Omental fat pad (tissue), 4 donors: Measurements from ENCODE around the gene CALN1. TPM values are rescaled to one million over a fixed set of nuclear protein-coding genes. Genes with fewer than 3 reads are reported as not detected.

Experiments
- ATAC-seq: fragments of 150-250 bp; one replicate; pipeline ENCODE4 v1.9.1; 2016; ENCODE audit warnings: mild to moderate bottlenecking, moderate library complexity; ENCODE audit not compliant: low FRiP score
- DNase-seq: peaks from one replicate; pipeline ENCODE4 v3.0.0-alpha.2; 2019; ENCODE audit warnings: low spot score
- total RNA-seq, 4 donors: library from RNA; depleted of rRNA; stranded (reverse); fragments of >200 nt; gene quantifications; one replicate each; pipeline ENCODE4 v1.1.0, GENCODE V29; 2016
- TF ChIP-seq, protein P1 (sequence below), 3 donors: fragments of 450-650 bp; IDR thresholded peaks; one replicate each; pipeline ENCODE4 v1.5.1; 2016 to 2017; ENCODE audit warnings: antibody characterized with exemption in 3 of 3, mild to moderate bottlenecking in 3 of 3, moderate library complexity in 2 of 3

Gene CALN1
- total RNA-seq, 4 donors from 2014 or later: 0.16 TPM; not detected in 3

DNA sequence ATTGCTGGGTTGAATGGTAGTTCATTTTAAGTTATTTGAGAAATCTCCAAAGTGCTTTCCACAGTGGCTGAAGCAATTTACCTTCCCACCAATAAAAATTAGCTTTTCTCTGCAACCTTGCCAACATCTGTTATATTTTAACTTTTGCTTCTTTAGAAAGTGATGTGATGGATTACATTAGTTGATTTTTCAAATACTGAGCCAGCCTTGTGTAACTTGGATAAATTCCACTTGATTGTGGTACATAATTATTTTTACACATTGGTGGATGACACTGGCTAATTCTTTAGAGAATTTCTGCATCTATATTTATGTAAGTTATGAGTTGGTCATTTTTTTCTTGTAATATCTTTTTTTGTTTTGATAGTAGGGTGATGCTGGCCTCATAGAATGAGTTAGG lies 646.1 kb downstream of the CALN1 start:
- DNase-seq (no peak), ATAC-seq (no peak)
- TF ChIP-seq, protein P1, sequence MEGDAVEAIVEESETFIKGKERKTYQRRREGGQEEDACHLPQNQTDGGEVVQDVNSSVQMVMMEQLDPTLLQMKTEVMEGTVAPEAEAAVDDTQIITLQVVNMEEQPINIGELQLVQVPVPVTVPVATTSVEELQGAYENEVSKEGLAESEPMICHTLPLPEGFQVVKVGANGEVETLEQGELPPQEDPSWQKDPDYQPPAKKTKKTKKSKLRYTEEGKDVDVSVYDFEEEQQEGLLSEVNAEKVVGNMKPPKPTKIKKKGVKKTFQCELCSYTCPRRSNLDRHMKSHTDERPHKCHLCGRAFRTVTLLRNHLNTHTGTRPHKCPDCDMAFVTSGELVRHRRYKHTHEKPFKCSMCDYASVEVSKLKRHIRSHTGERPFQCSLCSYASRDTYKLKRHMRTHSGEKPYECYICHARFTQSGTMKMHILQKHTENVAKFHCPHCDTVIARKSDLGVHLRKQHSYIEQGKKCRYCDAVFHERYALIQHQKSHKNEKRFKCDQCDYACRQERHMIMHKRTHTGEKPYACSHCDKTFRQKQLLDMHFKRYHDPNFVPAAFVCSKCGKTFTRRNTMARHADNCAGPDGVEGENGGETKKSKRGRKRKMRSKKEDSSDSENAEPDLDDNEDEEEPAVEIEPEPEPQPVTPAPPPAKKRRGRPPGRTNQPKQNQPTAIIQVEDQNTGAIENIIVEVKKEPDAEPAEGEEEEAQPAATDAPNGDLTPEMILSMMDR (IDR thresholded peaks at IDR 0.05): no peak

DNA sequence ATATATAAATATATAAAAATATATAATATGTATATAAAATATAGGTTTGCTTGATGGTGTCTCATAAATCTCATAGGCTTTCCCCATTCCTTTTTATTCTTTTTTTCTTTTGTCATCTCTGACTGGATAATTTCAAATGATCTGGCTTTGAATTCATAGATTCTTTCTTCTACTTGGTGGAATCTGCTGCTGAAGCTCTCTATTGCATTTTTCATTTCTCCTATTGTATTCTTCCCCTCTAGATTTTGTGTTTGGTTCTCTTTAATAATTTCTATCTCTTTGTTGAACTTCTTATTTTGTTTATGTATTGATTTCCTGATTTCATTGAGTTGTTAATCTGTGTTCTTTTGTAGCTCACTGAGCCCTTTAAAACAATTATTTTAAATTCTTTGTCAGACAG lies 650.8 kb downstream of the CALN1 start:
- no peak for ATAC-seq
- TF ChIP-seq, protein P1 (IDR thresholded peaks at IDR 0.05): no peak

DNA sequence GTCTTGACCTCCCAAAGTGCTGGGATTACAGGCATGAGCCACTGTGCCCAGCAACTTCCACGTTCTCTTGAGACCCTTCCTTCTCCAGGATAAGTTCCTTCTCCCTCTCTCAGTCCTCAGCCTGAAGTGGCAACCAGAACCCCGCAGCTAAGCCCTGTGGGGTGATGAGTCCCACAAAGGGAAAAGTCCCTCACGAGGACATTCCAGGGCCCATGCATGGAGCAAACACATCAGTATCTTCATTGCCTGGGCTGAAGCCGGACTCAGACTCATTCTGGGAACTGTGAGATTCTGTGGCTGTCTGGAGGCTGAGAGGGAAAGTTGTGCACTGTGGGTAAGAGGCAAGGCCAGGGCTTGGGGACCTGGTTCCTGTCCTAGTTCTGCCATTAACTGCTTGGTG lies 657.3 kb downstream of the CALN1 start:
- DNase-seq (no peak), ATAC-seq (no peak)
- TF ChIP-seq, protein P1 (IDR thresholded peaks at IDR 0.05): no peak

More for the DNA sequence above, 650.8 kb downstream of the CALN1 start:
- DNase-seq: no peak

DNA sequence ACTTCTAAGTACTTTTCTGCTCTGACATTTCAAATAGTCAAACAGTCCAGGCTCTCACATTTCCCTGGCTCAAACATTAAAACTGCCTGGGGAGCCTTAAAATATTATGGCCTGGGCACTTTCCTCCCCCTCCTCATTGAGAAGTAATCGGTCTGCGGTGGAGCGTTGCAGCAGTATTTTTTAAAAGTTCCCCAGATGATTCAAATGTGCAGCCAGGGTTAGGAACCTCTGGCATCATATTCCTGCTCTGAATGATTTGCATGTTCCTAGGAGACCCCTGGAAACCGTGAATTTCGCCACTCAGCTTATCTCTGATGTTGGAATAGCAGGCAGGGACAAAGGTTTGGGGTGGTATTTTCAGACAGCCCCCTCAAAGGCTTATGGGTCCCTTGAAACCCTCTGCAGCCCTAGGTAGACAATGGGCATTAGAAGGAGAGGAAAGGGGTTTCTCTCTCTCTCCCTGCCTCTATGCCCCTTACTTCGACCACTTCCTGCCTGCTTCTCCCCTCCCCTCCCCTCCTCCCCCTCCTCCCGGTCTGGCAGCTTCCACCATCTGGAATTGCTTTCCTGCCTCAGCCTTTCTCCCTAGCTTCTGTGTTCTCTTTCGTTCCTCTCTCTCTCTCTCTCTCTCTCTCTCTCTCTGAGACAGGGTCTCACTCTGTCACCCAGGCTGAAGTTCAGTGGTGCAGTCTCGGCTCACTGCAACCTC lies 658.0 kb downstream of the CALN1 start:
- TF ChIP-seq, protein P1 (IDR thresholded peaks at IDR 0.05): no peak
- no peak for DNase-seq
- ATAC-seq: no peak

DNA sequence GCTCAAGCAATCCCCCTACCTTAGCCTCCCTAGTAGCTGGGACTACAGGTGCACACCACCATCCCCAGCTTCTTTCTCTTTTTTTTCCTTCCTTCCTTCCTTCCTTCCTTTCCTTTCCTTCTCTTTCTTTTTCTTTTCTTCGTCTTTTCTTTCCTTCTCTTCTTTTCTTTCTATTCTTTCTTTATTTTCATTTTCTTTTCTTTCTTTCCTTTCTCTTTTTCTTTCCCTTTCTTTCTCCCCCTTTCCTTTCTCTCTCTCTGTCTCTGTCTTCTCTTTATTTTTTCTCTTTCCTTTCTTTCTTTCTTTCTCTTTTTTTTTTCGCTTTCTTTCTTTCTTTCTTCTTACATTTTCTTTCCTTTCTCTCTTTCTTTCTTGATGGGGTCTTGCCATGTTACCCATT lies 658.9 kb downstream of the CALN1 start:
- ATAC-seq: no peak

DNA sequence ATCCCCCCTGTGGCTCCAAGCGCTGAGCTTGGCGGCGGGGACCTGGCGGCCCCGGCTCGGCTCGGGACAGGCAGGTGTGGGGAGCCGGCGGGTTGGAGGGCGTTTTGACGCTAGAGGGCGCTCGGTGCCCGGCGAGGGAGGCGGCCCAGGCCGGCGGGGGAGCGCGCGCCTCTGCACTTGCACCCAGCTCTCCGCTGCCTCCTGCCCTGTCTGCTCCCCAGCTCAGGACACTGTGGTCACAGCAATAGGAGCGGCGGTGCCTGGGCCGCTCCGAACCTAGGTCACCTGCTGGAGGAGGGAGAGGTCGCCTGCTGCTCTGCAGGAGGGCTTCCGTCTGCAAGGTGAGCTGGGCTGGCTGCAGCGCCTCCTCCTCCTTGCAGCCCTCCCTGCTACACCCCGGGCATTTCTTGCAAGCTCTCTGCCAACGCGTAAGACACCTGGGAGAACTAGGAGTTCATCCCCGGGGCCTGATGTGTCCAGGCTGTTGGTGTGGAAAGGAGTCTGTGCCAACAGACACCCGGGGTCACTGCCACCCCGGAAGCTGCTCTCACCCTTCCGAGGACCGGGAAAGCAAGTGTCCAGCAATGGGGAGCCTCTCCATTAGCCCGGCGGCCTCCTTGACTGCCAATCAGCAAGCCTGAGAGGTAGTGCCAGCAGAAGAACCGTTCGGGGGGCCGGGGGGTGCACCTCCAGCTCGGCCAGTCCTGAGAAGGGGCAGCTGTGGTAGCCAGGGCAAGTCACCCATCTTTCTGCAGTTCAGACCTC lies 659.8 kb downstream of the CALN1 start:
- ATAC-seq (peak; percentile 19), DNase-seq (no peak)
- TF ChIP-seq, protein P1 (IDR thresholded peaks at IDR 0.05): no peak

More for the DNA sequence above, 658.9 kb downstream of the CALN1 start:
- no peak for DNase-seq
- TF ChIP-seq, protein P1 (IDR thresholded peaks at IDR 0.05): no peak
